Ovary (tissue), 9 donors: ENCODE results near the gene PTTG1IP. TPM values are rescaled to one million over a fixed set of nuclear protein-coding genes. Genes with fewer than 3 reads are reported as not detected.

Experiments
- DNase-seq, 5 donors: peaks; one replicate each; pipeline ENCODE4 v3.0.0-alpha.2; 2019 to 2020
- H3K27ac ChIP-seq, 2 donors: fragments of 200-600 bp; one replicate each; pipeline versions ENCODE4 v1.5.1 to v1.8.0; 2019 to 2022
- H3K27me3 ChIP-seq: fragments of 200-600 bp; one replicate; pipeline ENCODE4 v1.8.0; 2022
- H3K36me3 ChIP-seq: fragments of 200-600 bp; sonication (generic); one replicate; pipeline ENCODE4 v1.5.1; 2019
- H3K4me1 ChIP-seq: one replicate; pipeline ENCODE4 v1.8.1; 2013; ENCODE audit warnings: mild to moderate bottlenecking, moderate library complexity; ENCODE audit not compliant: insufficient read depth
- H3K4me3 ChIP-seq: fragments of 200-600 bp; sonication (generic); one replicate; pipeline ENCODE4 v1.5.1; 2017
- H3K9me3 ChIP-seq, 2 donors: fragments of 200-600 bp in 1 of 2; sonication (generic) in 1 of 2; one replicate each; pipeline versions ENCODE4 v1.5.1 to v1.8.1; 2013 to 2019; ENCODE audit warnings: mild to moderate bottlenecking in 1 of 2, moderate library complexity in 1 of 2
- EP300 ChIP-seq: sonication (generic); formaldehyde crosslinking; IDR thresholded peaks from one replicate; pipeline ENCODE4 v1.6.1; 2017; ENCODE audit warnings: antibody characterized with exemption
- POLR2A ChIP-seq: fragments of 450-650 bp; IDR thresholded peaks from one replicate; pipeline ENCODE4 v1.6.1; 2017; ENCODE audit warnings: antibody characterized with exemption, mild to moderate bottlenecking, moderate library complexity
- WGBS, 3 donors: extraction: QIAGEN DNeasy Blood & Tissue Kit in 1 of 3; methylation state at CpG; one replicate each; pipeline versions ENCODE4 v1.1.5 to v1.1.7; 2013 to 2017; 5-methylcytosine and 5-hydroxymethylcytosine counted together
- intact Hi-C, 4 donors: fragments of 100-400 bp; cut with DNase I; formaldehyde crosslinking; loops; one replicate each; pipeline versions ENCODE4 v1.11.0 to v1.15.1; 2022 to 2023
- polyA plus RNA-seq, 2 donors: library from polyadenylated mRNA; stranded (reverse); fragments of 200-250 nt in 1 of 2; fragments of 350-450 nt in 1 of 2; fragmentation: Illumina TruSeq in 1 of 2; extraction: RNeasy Lipid Tissue Mini Kit (QIAGEN cat#74804) in 1 of 2; gene quantifications; one replicate each; pipeline ENCODE4 v1.2.3, GENCODE V29; 2013 to 2014
- total RNA-seq, 7 donors: library from RNA; depleted of rRNA in 2 of 7; stranded (reverse); fragments of >200 nt in 2 of 7; fragmentation: NEBNext Ultra II Directional in 3 of 7; extraction: Animal tissue kit (Norgen Biotek cat#: 25700) in 3 of 7; gene quantifications; one replicate each; pipeline versions ENCODE4 v1.1.0 to v1.2.4, GENCODE V29; 2016 to 2023
- TF ChIP-seq, protein P1 (sequence below), 3 donors: fragments of 450-650 bp in 2 of 3; fragments of 200-600 bp in 1 of 3; IDR thresholded peaks; one replicate each; pipeline versions ENCODE4 v1.5.1 to v1.8.0; 2016 to 2022; ENCODE audit warnings: antibody characterized with exemption in 3 of 3, mild to moderate bottlenecking in 1 of 3
- donor health status: DM: no; HTN: no; CAD: no; lungs with moderate emphysema.
- donor health status: DM: no; HTN: no; CAD: no.
- donor health status: Bipolar disorder and iron deficiency.
- donor health status: DM: yes; HTN: yes; CAD: no.
- donor health status: DM: no; HTN: no; CAD: no.
- donor health status: DM: yes; HTN: yes; CAD: no.

The PTTG1IP gene
- total and polyA plus RNA-seq, 9 donors = 133 to 420 (median 144) TPM

GRCh38 chr21:44844256-44844655 is 29.2 kb downstream of the PTTG1IP start:
- no peak for TF ChIP-seq POLR2A
- no peak for TF ChIP-seq EP300
- TF ChIP-seq, protein P1, sequence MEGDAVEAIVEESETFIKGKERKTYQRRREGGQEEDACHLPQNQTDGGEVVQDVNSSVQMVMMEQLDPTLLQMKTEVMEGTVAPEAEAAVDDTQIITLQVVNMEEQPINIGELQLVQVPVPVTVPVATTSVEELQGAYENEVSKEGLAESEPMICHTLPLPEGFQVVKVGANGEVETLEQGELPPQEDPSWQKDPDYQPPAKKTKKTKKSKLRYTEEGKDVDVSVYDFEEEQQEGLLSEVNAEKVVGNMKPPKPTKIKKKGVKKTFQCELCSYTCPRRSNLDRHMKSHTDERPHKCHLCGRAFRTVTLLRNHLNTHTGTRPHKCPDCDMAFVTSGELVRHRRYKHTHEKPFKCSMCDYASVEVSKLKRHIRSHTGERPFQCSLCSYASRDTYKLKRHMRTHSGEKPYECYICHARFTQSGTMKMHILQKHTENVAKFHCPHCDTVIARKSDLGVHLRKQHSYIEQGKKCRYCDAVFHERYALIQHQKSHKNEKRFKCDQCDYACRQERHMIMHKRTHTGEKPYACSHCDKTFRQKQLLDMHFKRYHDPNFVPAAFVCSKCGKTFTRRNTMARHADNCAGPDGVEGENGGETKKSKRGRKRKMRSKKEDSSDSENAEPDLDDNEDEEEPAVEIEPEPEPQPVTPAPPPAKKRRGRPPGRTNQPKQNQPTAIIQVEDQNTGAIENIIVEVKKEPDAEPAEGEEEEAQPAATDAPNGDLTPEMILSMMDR (IDR thresholded peaks at IDR 0.05) = no peak
- no peaks in the 10 kb centered on the region for H3K27me3 ChIP-seq
- no peaks in the 10 kb centered on the region for H3K36me3 ChIP-seq
- WGBS, 3 donors = 45 to 55% (median 50%) methylated on average over 16 of the region's 16 CpGs
- H3K27ac ChIP-seq = no peak overlapping the region
- intact Hi-C loops = no loop called here
- no peak overlapping the region for H3K4me3 ChIP-seq
- H3K4me1 ChIP-seq = peaks cover 3% of the 10 kb centered on the region
- H3K9me3 ChIP-seq = no peaks in the 10 kb centered on the region
- no peak for DNase-seq

DNA sequence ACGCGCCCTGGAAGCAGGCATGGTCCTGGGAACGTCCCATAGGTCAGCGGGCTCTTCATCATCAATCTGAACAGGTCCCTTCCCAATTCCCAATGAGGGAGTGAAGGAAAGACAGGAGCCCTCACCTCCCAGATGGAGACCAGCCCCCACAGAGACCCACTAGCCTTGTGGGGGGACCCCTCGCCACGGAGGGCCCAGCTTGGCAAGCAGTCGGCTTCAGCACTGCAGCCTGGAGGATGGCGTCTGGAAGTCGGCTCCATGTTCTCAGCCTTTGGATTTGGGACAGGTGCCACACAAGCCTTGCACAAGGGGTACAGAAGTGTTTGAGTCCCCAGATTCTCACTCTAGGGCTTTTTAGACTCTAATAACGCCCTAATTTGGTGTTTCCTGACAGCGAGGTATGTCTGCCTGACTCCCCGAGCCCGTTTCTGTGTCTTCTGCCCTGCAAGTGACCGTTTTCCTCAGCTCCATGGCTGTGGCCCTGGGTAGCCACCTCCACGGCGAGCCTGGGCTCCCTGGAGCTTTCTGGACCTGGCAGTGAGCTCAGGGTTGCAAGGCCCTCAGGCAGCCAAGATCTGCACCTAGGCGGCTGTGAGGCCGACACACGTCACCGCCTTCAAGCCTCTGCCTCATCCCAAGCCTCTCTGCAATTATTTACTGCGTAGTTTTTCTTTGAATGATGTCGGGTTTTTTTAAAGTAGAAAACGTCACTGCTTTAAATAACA is 30.6 kb downstream of the PTTG1IP start:
- H3K4me1 ChIP-seq = peaks cover 3% of the 10 kb centered on the region
- no peaks in the 10 kb centered on the region for H3K9me3 ChIP-seq
- TF ChIP-seq POLR2A = no peak
- TF ChIP-seq, protein P1 (IDR thresholded peaks at IDR 0.05) = no peak
- no peak for TF ChIP-seq EP300
- no peak for DNase-seq
- no peaks in the 10 kb centered on the region for H3K36me3 ChIP-seq
- WGBS, 3 donors = 77 to 84% (median 83%) methylated on average over 23 of the region's 23 CpGs
- intact Hi-C loops = no loop called here
- H3K27me3 ChIP-seq = no peaks in the 10 kb centered on the region
- H3K4me3 ChIP-seq = no peak overlapping the region
- H3K27ac ChIP-seq = no peak overlapping the region

DNA sequence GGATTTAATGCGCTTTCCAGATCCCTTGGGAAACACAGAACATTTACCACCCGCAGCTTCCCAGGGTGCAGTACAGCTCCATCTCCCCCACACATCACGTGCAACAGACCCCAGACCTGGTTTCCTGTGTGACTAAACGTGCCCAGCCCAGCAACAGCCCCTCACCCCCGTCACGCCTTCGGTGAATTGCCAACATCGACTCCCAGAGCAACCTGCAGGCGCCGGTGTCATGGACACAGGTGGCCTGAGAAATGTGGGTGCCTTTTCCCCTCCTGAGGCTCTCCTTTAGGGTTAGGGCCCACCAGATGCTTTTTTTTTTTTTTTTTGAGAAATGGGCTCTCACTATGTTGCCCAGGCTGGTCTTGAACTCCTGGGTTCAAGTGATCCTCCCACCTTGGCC is 31.4 kb downstream of the PTTG1IP start:
- TF ChIP-seq POLR2A (no peak), EP300 (no peak)
- TF ChIP-seq, protein P1 (IDR thresholded peaks at IDR 0.05) = no peak
- Histone ChIP-seq H3K27me3 (no peaks in the 10 kb centered on the region), H3K4me3 (no peak overlapping the region), H3K4me1 (peaks cover 3% of the 10 kb centered on the region), H3K36me3 (no peaks in the 10 kb centered on the region), H3K27ac (no peak overlapping the region), H3K9me3 (no peaks in the 10 kb centered on the region)
- WGBS, 3 donors = 76 to 82% (median 77%) methylated on average over 10 of the region's 10 CpGs
- no peak for DNase-seq
- intact Hi-C loops = no loop called here

DNA sequence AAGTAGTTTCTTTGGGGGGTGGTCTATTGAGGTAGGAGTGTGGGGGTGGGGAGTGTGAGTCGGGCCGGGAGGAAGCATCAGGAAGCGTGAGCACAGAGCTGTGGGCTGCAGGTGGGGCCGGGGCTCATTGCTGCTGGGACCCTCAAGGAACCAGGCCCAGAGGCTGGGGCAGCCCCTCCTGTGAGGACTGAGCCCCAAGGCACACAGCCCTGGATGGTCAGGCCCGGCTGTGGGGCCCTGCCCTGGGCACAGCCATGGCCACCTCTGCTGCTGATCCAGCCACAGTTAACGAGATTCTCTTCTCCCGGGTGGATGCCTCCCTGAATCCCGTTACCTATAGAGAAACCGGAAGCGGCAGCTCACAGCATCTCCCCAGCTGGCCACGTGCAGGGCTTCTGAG is 32.7 kb downstream of the PTTG1IP start:
- no peaks in the 10 kb centered on the region for H3K27me3 ChIP-seq
- no peak for TF ChIP-seq POLR2A
- TF ChIP-seq EP300 = no peak
- TF ChIP-seq, protein P1 (IDR thresholded peaks at IDR 0.05) = no peak
- no peak for DNase-seq
- H3K4me3 ChIP-seq = no peak overlapping the region
- H3K27ac ChIP-seq = no peak overlapping the region
- WGBS, 3 donors = 62 to 78% (median 65%) methylated on average over 11 of the region's 11 CpGs
- H3K4me1 ChIP-seq = peaks cover 2% of the 10 kb centered on the region
- intact Hi-C loops = no loop called here
- no peaks in the 10 kb centered on the region for H3K36me3 ChIP-seq
- H3K9me3 ChIP-seq = no peaks in the 10 kb centered on the region
